T-cell (primary cell): ENCODE data around the gene KRTAP5-5. TPM values are rescaled to one million over a fixed set of nuclear protein-coding genes. Genes with fewer than 3 reads are reported as not detected.
"Not testable (repeated sequence)": the region's sequence is repeated elsewhere in the genome, so short reads cannot be mapped to it uniquely, and the experiment has no call there.

Source experiments
- ATAC-seq, 4 experiments: fragments of 200-7000 bp in 3 of 4; fragments of 150-1000 bp in 1 of 4; cut with Tn5 transposase; replicated peaks in 1 of 4; 1 replicate in 3 of 4; 2 replicates in 1 of 4; pipeline ENCODE4 v1.10.0; 2021; ENCODE audit warnings: moderate library complexity in 3 of 4, mild to moderate bottlenecking in 2 of 4, moderate number of reproducible peaks in 1 of 4
- CTCF ChIA-PET, 2 donors: fragments of 300-600 bp; sonication (Branson Sonifier 250); formaldehyde crosslinking; loops; one replicate each; lab custom pipeline; 2022; ENCODE audit warnings: antibody characterized with exemption in 2 of 2; lab: Charles Lee
- POLR2A ChIA-PET, 2 donors: fragments of 300-600 bp; sonication (Branson Sonifier 250); formaldehyde crosslinking; loops; one replicate each; lab custom pipeline; 2022; ENCODE audit warnings: antibody characterized with exemption in 2 of 2; lab: Charles Lee
- DNase-seq, 35 experiments: peaks; one replicate each; pipeline versions ENCODE4 v3.0.0 to v3.0.0-alpha.2; 2013 to 2023
- H3K27ac ChIP-seq: one replicate; pipeline ENCODE4 v1.5.1; 2013; ENCODE audit warnings: low read length
- H3K27me3 ChIP-seq, 2 experiments: replicated peaks in 1 of 2; 1 replicate in 1 of 2; 2 replicates in 1 of 2; pipeline versions ENCODE4 v1.6.1 to v1.7.0; 2013; ENCODE audit warnings: low read length in 1 of 2, mixed read lengths in 1 of 2; ENCODE audit not compliant: control insufficient read depth in 2 of 2, insufficient read depth in 2 of 2; ENCODE audit errors: extremely low read depth in 1 of 2
- H3K36me3 ChIP-seq, 2 donors: 1 replicate in 1 of 2; 2 replicates in 1 of 2; pipeline versions ENCODE4 v1.6.1 to v1.7.0; 2013; ENCODE audit warnings: low read length in 1 of 2; ENCODE audit not compliant: control insufficient read depth in 2 of 2, insufficient read depth in 1 of 2; ENCODE audit errors: extremely low read depth in 1 of 2
- H3K4me1 ChIP-seq, 2 experiments: 1 replicate in 1 of 2; 2 replicates in 1 of 2; pipeline versions ENCODE4 v1.6.1 to v1.7.0; 2013; ENCODE audit warnings: low read length in 2 of 2, mixed read lengths in 1 of 2; ENCODE audit not compliant: insufficient read depth in 2 of 2, control insufficient read depth in 1 of 2; ENCODE audit errors: extremely low read depth in 1 of 2
- H3K4me3 ChIP-seq, 2 donors: 1 replicate in 1 of 2; 2 replicates in 1 of 2; pipeline versions ENCODE4 v1.5.1 to v1.7.0; 2013; ENCODE audit warnings: mild to moderate bottlenecking in 2 of 2, low read length in 1 of 2, moderate library complexity in 1 of 2; ENCODE audit not compliant: control insufficient read depth in 1 of 2; ENCODE audit errors: extremely low read depth in 1 of 2
- H3K9me3 ChIP-seq: 2 replicates; pipeline ENCODE4 v1.7.0; 2013
- H3K27ac Mint-ChIP-seq, 2 donors: one replicate each; pipeline ENCODE4 v1.8.0; 2020 to 2021; ENCODE audit warnings: mild to moderate bottlenecking in 2 of 2, mixed read lengths in 2 of 2
- H3K27me3 Mint-ChIP-seq, 2 donors: one replicate each; pipeline ENCODE4 v1.8.0; 2021 to 2022; ENCODE audit warnings: mixed read lengths in 2 of 2
- H3K36me3 Mint-ChIP-seq: one replicate; pipeline ENCODE4 v1.8.0; 2021; ENCODE audit warnings: mixed read lengths
- H3K4me1 Mint-ChIP-seq, 3 donors: one replicate each; pipeline ENCODE4 v1.8.0; 2020 to 2022; ENCODE audit warnings: mixed read lengths in 3 of 3, mild to moderate bottlenecking in 1 of 3
- H3K4me3 Mint-ChIP-seq, 3 donors: one replicate each; pipeline ENCODE4 v1.8.0; 2020 to 2022; ENCODE audit warnings: mild to moderate bottlenecking in 3 of 3, mixed read lengths in 3 of 3, moderate library complexity in 3 of 3
- H3K9me3 Mint-ChIP-seq, 3 donors: one replicate each; pipeline ENCODE4 v1.8.0; 2020 to 2022; ENCODE audit warnings: mixed read lengths in 3 of 3
- WGBS: methylation state at CpG from one replicate; pipeline ENCODE4 v1.1.5; 2013; ENCODE audit warnings: missing lambda C conversion rate; ENCODE audit not compliant: insufficient coverage; 5-methylcytosine and 5-hydroxymethylcytosine counted together
- total RNA-seq, 35 experiments: library from RNA in 6 of 35; stranded (reverse) in 6 of 35; fragments of 120-200 nt in 1 of 35; gene quantifications; one replicate each; pipeline versions ENCODE4 v1.2.1 to v1.2.4 and lab custom pipeline; 2013 to 2026

Gene KRTAP5-5
- total RNA-seq, 5 donors from 2014 or later (not counting 1 experiment from before 2014, with no cell fraction given) = not detected

- H3K4me3 Mint-ChIP-seq = peak overlapping the region; percentile 47 to 76 (median 66)
- Histone ChIP-seq H3K27me3 (peaks cover 0 to 12% of the 10 kb centered on the region in 2 experiments), H3K4me1 (peaks cover 3 to 47% of the 10 kb centered on the region in 2 experiments), H3K27ac (peak overlapping the region; percentile 59)
- H3K9me3 Mint-ChIP-seq, H3K9me3 ChIP-seq, H3K36me3 ChIP-seq, H3K36me3 Mint-ChIP-seq, H3K4me3 ChIP-seq, H3K27me3 Mint-ChIP-seq, POLR2A ChIA-PET: not testable (repeated sequence)
- 43% methylated on average over 3 of the region's 10 CpGs for WGBS
- CTCF ChIA-PET = interaction anchor here (0.5 to 1.6 kb wide), 4 partner anchors 14 to 258 kb away, joined by 3 to 9 read pairs (median 4); no protein-coding TSS in a partner anchor
- DNase-seq = peak in 8 of 35 experiments; percentile 4 to 65 (median 12)
- peaks cover 23 to 31% (median 26%) of the 10 kb centered on the region in 3 donors for H3K4me1 Mint-ChIP-seq
- ATAC-seq = peak; percentile 60 to 92 (median 88)
- H3K27ac Mint-ChIP-seq = peak overlapping the region; percentile 94 to 97
These were observed 40.2 kb upstream of the KRTAP5-5 start for GRCh38 chr11:1589191-1589963.

DNA sequence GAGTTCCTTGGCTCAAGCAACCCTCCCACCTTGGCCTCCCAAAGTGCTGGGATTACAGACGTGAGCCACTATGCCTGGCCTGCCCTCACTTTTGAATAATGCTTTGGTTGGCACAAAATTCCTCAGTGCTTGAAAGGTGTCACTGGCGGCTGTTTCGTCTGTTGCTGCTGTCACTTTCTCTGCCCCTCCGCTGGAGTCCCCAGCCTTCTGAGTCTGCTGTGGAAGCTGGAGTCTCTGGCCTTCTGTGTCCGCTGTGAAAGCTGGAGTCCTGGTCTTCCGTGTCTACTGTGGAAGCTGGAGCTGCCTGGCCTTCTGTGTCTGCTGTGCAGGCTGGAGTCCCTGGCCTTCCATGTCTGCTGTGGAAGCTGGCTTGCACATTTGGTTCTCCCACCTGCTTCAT, 39.6 kb upstream of the KRTAP5-5 start:
- H3K27ac Mint-ChIP-seq = peak overlapping the region; percentile 48 to 65
- CTCF ChIA-PET = no interaction called here
- Histone ChIP-seq H3K4me1 (peaks cover 3 to 41% of the 10 kb centered on the region in 2 experiments), H3K27ac (peak overlapping the region; percentile 23), H3K36me3 (no peaks in the 10 kb centered on the region), H3K27me3 (peaks cover 0 to 12% of the 10 kb centered on the region in 2 experiments), H3K4me3 (no peak overlapping the region), H3K9me3 (no peaks in the 10 kb centered on the region)
- peaks cover 0 to 4% (median 0%) of the 10 kb centered on the region in 3 donors for H3K9me3 Mint-ChIP-seq
- peaks cover 25 to 30% (median 25%) of the 10 kb centered on the region in 3 donors for H3K4me1 Mint-ChIP-seq
- POLR2A ChIA-PET = no interaction called here
- WGBS = 93% methylated on average over 6 of the region's 6 CpGs
- no peaks in the 10 kb centered on the region for H3K36me3 Mint-ChIP-seq
- peaks cover 0 to 10% of the 10 kb centered on the region in 2 donors for H3K27me3 Mint-ChIP-seq
- ATAC-seq (no peak), DNase-seq (no peak)
- peak overlapping the region in 1 of 3 donors; percentile 76 for H3K4me3 Mint-ChIP-seq

GRCh38 chr11:1592628-1593027, 36.9 kb upstream of the KRTAP5-5 start:
- Histone ChIP-seq H3K9me3 (no peaks in the 10 kb centered on the region), H3K4me1 (peaks cover 3 to 31% of the 10 kb centered on the region in 2 experiments), H3K27ac (no peak overlapping the region), H3K27me3 (peaks cover 2 to 22% of the 10 kb centered on the region in 2 experiments), H3K4me3 (no peak overlapping the region), H3K36me3 (no peaks in the 10 kb centered on the region)
- 90% methylated on average over 2 of the region's 9 CpGs for WGBS
- Mint-ChIP-seq H3K4me1 (peaks cover 27 to 40% (median 31%) of the 10 kb centered on the region in 3 donors), H3K27ac (no peak overlapping the region), H3K36me3 (peaks cover 4% of the 10 kb centered on the region), H3K4me3 (no peak overlapping the region), H3K27me3 (peaks cover 12 to 25% of the 10 kb centered on the region in 2 donors), H3K9me3 (peaks cover 0 to 4% (median 0%) of the 10 kb centered on the region in 3 donors)
- POLR2A ChIA-PET = interaction anchor here in 1 of 2 donors (0.7 kb wide), 1 partner anchor 18 kb away, joined by 3 read pairs; no protein-coding TSS in a partner anchor
- DNase-seq (no peak), ATAC-seq (no peak)
- CTCF ChIA-PET = no interaction called here

- peaks cover 8 to 22% (median 19%) of the 10 kb centered on the region in 3 donors for H3K4me1 Mint-ChIP-seq
- H3K9me3 ChIP-seq, H3K36me3 ChIP-seq, H3K4me1 ChIP-seq, H3K4me3 ChIP-seq, POLR2A ChIA-PET, H3K27ac ChIP-seq, H3K9me3 Mint-ChIP-seq, H3K4me3 Mint-ChIP-seq, H3K36me3 Mint-ChIP-seq, DNase-seq, ATAC-seq: not testable (repeated sequence)
- H3K27me3 ChIP-seq = peaks cover 4 to 29% of the 10 kb centered on the region in 2 experiments
- CTCF ChIA-PET = interaction anchor here in 1 of 2 donors (1.6 kb wide), 1 partner anchor 49 kb away, joined by 3 read pairs; no protein-coding TSS in a partner anchor
- peak overlapping the region in 1 of 2 donors; percentile 25 for H3K27ac Mint-ChIP-seq
- H3K27me3 Mint-ChIP-seq = peaks cover 16 to 35% of the 10 kb centered on the region in 2 donors
- WGBS = 62% methylated on average over 9 of the region's 11 CpGs
These were observed 33.5 kb upstream of the KRTAP5-5 start for GRCh38 chr11:1595994-1596575.

GRCh38 chr11:1596576-1597121, 32.9 kb upstream of the KRTAP5-5 start:
- DNase-seq, H3K36me3 Mint-ChIP-seq, H3K4me1 ChIP-seq, H3K36me3 ChIP-seq, ATAC-seq, H3K9me3 Mint-ChIP-seq, POLR2A ChIA-PET, H3K9me3 ChIP-seq, H3K27ac Mint-ChIP-seq, H3K27ac ChIP-seq, H3K4me3 Mint-ChIP-seq, H3K4me3 ChIP-seq: not testable (repeated sequence)
- CTCF ChIA-PET = interaction anchor here in 1 of 2 donors (0.6 kb wide), 1 partner anchor 63 kb away, joined by 3 read pairs; no protein-coding TSS in a partner anchor
- Mint-ChIP-seq H3K4me1 (peaks cover 8 to 22% (median 19%) of the 10 kb centered on the region in 3 donors), H3K27me3 (peaks cover 16 to 36% of the 10 kb centered on the region in 2 donors)
- WGBS = 86% methylated on average over 12 of the region's 19 CpGs
- H3K27me3 ChIP-seq = peaks cover 4 to 29% of the 10 kb centered on the region in 2 experiments

- peaks cover 4% of the 10 kb centered on the region for H3K36me3 Mint-ChIP-seq
- CTCF ChIA-PET = no interaction called here
- POLR2A ChIA-PET = no interaction called here
- no peak overlapping the region for H3K4me3 ChIP-seq
- peaks cover 4 to 29% of the 10 kb centered on the region in 2 experiments for H3K27me3 ChIP-seq
- ATAC-seq (no peak), DNase-seq (no peak)
- H3K9me3 Mint-ChIP-seq = no peaks in the 10 kb centered on the region
- no peaks in the 10 kb centered on the region for H3K36me3 ChIP-seq
- no peak overlapping the region for H3K4me3 Mint-ChIP-seq
- H3K27ac Mint-ChIP-seq = no peak overlapping the region
- 86% methylated on average over 10 of the region's 10 CpGs for WGBS
- H3K27ac ChIP-seq = no peak overlapping the region
- peaks cover 8 to 22% (median 19%) of the 10 kb centered on the region in 3 donors for H3K4me1 Mint-ChIP-seq
- peaks cover 0 to 4% of the 10 kb centered on the region in 2 experiments for H3K4me1 ChIP-seq
- H3K9me3 ChIP-seq = no peaks in the 10 kb centered on the region
- H3K27me3 Mint-ChIP-seq = peaks cover 18 to 40% of the 10 kb centered on the region in 2 donors
These were observed 32.1 kb upstream of the KRTAP5-5 start for GRCh38 chr11:1597331-1597993.
